ENCODE measurements around the gene ZNF385B.

ZNF385B gene

DNA sequence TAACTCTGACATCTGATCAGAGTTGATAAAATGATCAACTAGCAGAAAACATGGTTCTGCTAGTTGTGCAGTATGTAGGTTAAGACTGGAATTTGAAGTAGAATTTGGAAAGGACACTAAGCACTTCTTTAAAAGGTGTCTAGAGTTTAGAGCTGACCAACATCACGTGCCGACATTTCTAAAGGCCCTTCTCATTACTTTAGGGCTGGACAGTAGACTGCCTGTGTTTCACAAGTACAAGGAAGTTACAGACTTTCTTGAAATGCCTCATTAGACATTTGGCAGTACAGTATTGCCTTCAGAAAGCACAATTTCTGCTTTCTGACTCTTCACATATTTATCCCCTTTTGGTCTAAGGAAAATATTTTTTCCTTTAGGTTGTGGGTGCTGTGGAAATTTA is 255.3 kb downstream of the ZNF385B start:
- no peak for TF ChIP-seq CTCF (IDR thresholded peaks at IDR 0.05; ENCODE audit: borderline replicate concordance, insufficient read depth, low read depth, low read length)
- no peak overlapping the region for H3K4me3 ChIP-seq (ENCODE audit: low read depth, low read length)

DNA sequence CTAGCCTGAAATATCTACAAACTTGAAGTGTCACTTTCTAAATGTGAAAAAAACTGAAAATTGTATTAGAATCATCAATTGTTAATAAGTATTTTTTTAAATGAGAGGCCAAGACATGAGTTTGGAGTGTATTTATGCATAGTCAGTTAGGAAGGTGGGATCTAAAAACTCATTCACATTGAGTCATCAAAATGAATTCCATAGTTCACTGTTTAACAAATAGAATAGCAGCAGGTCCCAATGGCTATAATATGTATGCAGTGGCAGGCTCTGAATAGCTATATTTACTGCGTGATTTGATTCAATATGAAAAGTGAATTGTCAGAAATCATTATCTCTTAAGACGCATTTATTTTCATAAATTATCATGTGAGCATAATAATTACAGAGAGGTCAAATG is 256.1 kb downstream of the ZNF385B start:
- TF ChIP-seq CTCF (IDR thresholded peaks at IDR 0.05; ENCODE audit: borderline replicate concordance, insufficient read depth, low read depth, low read length) = no peak
- no peak overlapping the region for H3K4me3 ChIP-seq (ENCODE audit: low read depth, low read length)

DNA sequence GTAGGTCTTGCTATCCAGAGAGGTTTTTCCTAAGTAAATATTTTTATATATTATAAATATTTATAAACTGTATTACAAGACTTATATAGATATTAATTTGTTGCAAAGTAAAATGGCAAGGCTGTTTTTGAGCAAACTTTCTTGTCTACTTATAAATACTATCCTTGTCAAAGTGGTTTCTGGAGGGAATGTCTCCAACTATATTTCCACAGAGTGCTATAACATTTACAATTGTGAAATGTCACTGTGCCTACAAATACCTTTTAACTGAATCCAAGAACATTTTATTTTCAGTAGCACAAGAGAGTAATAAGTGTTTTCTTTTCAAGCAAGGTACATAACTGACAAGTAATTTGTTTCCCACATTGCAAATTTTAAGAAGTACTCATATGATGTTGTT is 256.8 kb downstream of the ZNF385B start:
- no peak overlapping the region for H3K4me3 ChIP-seq (ENCODE audit: low read depth, low read length)
- no peak for TF ChIP-seq CTCF (IDR thresholded peaks at IDR 0.05; ENCODE audit: borderline replicate concordance, insufficient read depth, low read depth, low read length)

DNA sequence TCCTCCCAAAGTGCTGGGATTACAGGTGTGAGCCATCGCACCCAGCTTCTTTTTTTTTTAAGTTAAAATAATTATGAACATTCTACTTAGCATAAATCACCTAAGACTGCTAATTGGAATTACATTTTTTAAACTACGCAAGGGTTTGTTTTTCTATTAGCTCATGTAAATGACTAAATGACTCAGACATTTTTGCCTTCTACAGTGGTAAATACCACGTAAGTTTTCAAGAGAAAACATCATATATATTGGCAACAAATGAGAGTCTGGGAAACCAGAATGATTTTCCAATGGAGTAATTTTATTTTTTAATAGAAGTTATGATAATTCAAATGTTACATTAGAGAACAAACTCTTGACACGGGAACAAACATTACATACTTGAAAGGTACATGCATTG is 259.0 kb downstream of the ZNF385B start:
- no peak for TF ChIP-seq CTCF (IDR thresholded peaks at IDR 0.05; ENCODE audit: borderline replicate concordance, insufficient read depth, low read depth, low read length)
- H3K4me3 ChIP-seq (ENCODE audit: low read depth, low read length) = no peak overlapping the region

DNA sequence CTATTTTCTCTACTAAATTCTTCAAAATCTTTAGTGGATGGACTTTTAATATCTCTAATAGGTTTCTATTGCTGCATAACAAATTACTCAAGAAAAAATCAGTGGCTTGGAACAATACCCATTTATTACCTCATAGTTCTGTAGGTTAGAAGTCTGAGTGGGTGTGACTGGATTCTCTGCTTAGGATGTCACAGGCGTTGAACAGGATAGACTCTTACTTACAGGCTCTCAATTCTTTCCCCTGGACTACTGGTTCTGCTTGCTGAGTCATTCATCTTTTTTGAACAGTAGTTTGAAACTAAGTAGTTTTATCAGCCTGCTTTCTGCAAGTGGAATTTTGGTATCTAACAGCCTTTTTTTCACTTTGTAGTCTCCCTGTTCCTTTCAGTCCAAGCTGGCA is 265.4 kb downstream of the ZNF385B start:
- no peak for TF ChIP-seq CTCF (IDR thresholded peaks at IDR 0.05; ENCODE audit: borderline replicate concordance, insufficient read depth, low read depth, low read length)
- no peak overlapping the region for H3K4me3 ChIP-seq (ENCODE audit: low read depth, low read length)

- 0 out of 2 replicates have a peak, but pooled peaks have one; percentile 3 for TF ChIP-seq CTCF (IDR thresholded peaks at IDR 0.05; ENCODE audit: borderline replicate concordance, insufficient read depth, low read depth, low read length)
- H3K4me3 ChIP-seq (ENCODE audit: low read depth, low read length) = no peak overlapping the region
Measured at GRCh38 chr2:179595284-179595683, 266.1 kb downstream of the ZNF385B start.

GRCh38 chr2:179594268-179595112 is 266.9 kb downstream of the ZNF385B start:
- no peak overlapping the region for H3K4me3 ChIP-seq (ENCODE audit: low read depth, low read length)
- TF ChIP-seq CTCF (IDR thresholded peaks at IDR 0.05; ENCODE audit: borderline replicate concordance, insufficient read depth, low read depth, low read length) = no peak
